Amniotic stem cell (primary cell): Measurements from ENCODE around the gene TTC23.

Experiments
- DNase-seq: peaks from one replicate; lab custom pipeline; 2025; lab: John Stamatoyannopoulos, UW

Gene TTC23

GRCh38 chr15:99101501-99101900 lies 147.9 kb downstream of the TTC23 start:
- DNase-seq, result no peak

DNA sequence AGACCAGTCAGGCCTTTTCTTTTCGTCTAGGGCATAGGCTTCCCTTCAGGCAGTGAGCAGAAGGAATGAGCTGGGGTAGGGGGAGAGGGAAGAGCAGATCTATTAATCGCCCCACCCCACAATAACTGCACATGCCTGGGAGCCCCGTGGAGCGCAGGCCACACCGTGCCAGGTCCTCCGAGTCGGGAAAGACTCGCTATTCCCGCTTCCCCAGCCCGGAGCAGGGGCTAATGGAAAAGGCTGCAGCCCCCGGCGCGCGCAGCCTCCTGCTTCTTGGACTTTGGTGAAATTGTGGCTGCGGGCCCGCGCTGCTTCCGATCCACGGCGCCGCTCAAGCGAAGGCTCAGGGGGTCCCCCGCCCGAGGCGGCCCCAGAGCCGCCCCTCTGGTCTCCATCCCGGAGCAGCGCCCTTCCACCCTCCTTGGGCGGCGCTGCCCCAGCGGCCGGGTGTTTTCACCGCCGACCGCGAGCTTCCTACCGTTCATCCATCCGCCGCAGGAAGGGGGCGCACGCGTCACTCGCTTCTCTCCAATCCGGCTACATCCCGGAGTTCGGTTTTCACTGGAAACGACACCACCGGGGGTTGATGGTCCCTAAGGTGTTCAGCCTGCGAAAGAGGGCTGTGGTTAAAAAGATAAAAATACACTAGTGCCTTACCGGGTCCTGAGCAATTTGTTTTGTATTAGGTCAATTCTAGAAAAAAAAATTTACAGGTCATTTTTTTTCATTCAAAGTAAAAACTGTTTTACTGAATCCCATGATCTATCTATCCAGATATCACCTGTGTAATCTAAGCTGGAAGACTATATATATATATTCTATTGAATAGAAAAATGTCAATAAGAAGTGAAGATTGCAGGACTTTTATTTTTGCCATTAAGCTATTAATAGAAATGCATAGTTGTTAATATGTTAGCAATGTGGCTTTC lies 148.9 kb downstream of the TTC23 start:
- DNase-seq, result peak; percentile 62

GRCh38 chr15:99099661-99100060 lies 149.7 kb downstream of the TTC23 start:
- no peak for DNase-seq

GRCh38 chr15:99098991-99099390 lies 150.4 kb downstream of the TTC23 start:
- no peak for DNase-seq

GRCh38 chr15:99098426-99098825 lies 151.0 kb downstream of the TTC23 start:
- DNase-seq, result no peak

- no peak for DNase-seq
These were observed 151.7 kb downstream of the TTC23 start for GRCh38 chr15:99097441-99098410.

DNA sequence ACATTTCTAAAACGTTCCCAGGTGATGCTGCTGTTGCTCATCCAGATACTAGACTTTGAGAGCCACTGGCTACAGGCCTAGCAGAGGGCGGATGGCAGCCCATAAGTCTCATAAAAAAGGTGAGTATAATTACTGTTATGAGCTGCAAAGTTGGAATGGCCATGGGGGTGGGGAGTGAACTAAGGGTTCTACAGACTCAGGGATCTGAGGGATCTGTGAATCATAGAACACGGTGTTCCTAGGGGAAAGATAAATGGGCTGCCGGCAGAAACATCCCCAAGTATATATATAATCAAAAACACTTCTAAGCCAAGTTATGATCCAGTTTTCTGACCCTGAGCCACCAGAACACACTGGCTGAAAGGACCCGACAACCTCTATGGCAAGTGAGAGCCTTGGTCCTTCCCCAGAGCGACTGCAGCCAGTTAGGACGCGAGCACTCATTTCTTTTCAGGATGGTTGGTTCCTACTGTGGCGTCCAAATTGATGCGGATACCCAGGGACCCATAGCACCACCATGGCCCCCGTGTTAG lies 152.4 kb downstream of the TTC23 start:
- DNase-seq, result no peak

- no peak for DNase-seq
These were observed 153.0 kb downstream of the TTC23 start for GRCh38 chr15:99096173-99096893.

DNA sequence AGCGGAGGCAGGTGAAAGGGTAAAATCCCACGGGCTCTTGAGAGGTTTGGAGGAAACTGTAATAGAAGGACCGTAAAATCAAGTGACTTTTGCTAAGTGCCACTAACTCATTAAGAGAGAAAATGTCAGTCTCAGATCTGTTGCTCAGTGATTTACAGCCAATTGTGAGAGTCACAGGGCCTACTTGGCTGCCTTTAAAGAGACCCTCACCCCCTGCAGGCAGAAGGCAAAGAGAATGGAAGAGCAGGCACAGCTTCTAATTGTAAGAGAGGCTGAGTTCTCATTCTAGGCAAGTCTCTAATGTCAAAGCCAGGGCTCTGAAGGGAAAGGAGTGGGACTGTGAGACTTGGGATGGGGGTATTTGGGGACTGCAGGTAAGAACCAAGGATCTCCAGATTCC lies 153.8 kb downstream of the TTC23 start:
- DNase-seq, result no peak

GRCh38 chr15:99092554-99093172 lies 156.7 kb downstream of the TTC23 start:
- no peak for DNase-seq

DNA sequence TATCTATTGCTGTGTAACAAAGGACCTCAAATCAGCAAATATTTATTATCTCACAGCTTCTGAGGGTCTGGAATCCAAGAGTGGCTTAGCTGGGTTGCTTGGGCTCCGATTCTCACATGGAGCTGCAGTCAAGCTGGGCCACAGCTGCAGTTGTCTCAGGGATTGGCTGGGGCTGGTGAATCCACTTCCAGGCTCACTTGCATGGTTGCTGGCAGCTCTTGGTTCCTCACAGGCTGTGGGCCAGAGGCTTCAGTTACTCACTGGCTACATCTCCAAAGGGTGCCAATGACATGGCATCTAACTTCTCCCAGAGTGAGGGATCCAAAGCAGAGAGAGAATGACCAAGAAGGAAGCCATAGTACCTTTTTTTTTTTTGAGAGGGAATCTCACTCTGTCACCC lies 158.4 kb downstream of the TTC23 start:
- no peak for DNase-seq

DNA sequence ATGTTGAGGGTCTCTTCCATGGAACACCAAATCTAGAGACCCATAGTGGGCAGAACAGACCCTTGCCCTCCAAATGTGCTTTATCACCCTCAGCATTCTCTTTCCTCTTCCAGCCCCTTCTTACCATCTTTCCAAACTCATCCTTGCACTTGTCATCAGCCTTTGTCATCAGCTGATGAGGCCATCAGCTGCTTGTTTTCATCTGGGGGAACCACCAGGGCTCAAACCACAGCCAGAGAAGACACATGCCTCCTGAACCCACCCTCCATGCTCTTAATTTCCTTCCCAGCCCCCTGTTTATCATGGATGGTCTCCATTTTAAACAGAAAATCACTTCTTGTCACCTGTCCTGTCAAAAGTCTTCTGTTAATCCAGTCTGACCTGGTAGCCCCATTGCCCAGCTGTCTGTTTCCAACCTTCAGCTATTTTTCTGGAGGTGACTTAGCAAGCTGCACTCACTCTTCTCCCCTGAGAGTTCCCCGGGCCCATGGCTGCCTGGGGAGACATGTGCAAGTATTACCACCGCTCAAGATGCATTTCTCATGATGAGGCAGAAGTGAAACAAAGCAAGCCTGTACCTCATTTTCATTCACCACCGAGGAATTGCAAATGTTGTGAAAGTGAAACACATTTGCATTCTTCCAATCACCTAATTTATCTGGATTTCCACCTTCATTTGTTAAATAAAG lies 159.2 kb downstream of the TTC23 start:
- DNase-seq, result no peak

DNA sequence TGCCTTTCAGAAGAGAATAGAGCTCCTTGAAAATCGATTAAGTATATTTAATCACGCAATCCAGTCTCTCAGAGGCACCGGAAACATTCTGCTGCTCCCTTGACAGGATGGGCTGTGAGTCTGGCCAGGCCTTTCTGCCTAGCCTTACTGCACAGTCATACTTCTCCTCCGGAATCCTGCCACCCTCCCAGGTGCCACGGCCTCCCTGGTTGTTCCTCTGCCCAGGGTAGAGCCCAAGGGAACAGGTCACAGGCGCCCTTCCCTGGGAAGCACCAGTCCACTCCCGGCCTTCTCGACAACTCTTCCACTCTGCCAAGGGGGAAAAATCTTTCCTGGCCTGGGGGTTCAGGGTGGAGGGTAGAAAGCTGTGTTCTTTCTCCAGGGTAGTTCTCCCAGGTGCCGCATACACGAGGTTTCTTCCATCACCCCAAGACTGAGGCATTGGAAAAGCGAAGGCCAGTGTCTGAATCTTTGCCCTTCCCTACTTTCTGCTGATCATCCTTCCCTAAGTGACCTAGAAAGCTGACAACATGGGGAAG lies 161.9 kb downstream of the TTC23 start:
- DNase-seq, result no peak

- no peak for DNase-seq
These were observed 163.1 kb downstream of the TTC23 start for GRCh38 chr15:99086327-99086667.
